ENCODE results near the gene ALDH16A1.

DNA sequence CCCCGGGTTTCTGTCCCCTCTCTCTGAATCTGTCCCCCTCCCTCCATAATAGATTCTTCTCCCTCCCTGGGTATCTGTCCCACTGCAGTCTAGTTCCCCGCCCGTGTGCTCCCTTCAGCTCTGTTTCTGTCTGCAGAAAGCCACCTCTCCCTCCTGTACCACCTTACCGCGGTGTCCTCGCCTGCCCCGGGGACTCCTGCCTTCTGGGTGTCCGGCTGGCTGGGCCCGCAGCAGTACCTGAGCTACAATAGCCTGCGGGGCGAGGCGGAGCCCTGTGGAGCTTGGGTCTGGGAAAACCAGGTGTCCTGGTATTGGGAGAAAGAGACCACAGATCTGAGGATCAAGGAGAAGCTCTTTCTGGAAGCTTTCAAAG lies 60.7 kb downstream of the ALDH16A1 start:
- TF ChIP-seq CTCF (conservative IDR thresholded peaks at IDR 0.05; ENCODE audit: low read depth, low read length) (no peak), CHD1 (IDR thresholded peaks at IDR 0.05; ENCODE audit: low read depth, low read length) (no peak)

Data from IMR-90 (cell line).